K562 (cell line): Measurements from ENCODE around the gene FAM209A. TPM values are rescaled to one million over a fixed set of nuclear protein-coding genes. Genes with fewer than 3 reads are reported as not detected.

ENCODE experiments used
- ATAC-seq: fragments of 200-7000 bp; cut with Tn5 transposase; 3 replicates; pipeline ENCODE4 v1.9.1; 2020; ENCODE audit warnings: moderate library complexity
- BruUV-seq: library from RNA; stranded (reverse); fragments of 400-500 nt; replicated peaks from 2 replicates; lab custom pipeline; 2021; lab: Mats Ljungman, UMichigan
- CTCF ChIA-PET: fragments of 300-600 bp; formaldehyde crosslinking; extraction: SDS; loops from one replicate; lab custom pipeline; 2021; ENCODE audit warnings: low intra/inter-chr PET ratio; lab: Yijun Ruan, JAX
- POLR2A ChIA-PET: fragments of 300-600, 350-650 bp; sonication (Branson Sonifier 250); formaldehyde crosslinking; extraction: SDS; loops from one replicate; lab custom pipeline; 2021; ENCODE audit warnings: antibody characterized with exemption, inconsistent platforms; lab: Yijun Ruan, JAX
- DNase-seq, 4 experiments: peaks; one replicate each; pipeline versions ENCODE4 v3.0.0 to v3.0.0-alpha.2; 2011 to 2018; ENCODE audit warnings: low spot score in 3 of 4, mixed read lengths in 3 of 4; ENCODE audit errors: extremely low read depth in 1 of 4
- FAIRE-seq: peaks from 2 replicates; lab custom pipeline; 2011; peaks lifted over from hg19 to GRCh38; lab: Jason Lieb, UNC
- H2AFZ ChIP-seq: 2 replicates; pipeline ENCODE4 v1.6.0; 2011; ENCODE audit warnings: low read depth, low read length, control low read depth, inconsistent platforms
- H3K27ac ChIP-seq: fragments of 200-600 bp; 3 replicates; pipeline ENCODE4 v1.8.0; 2011; ENCODE audit warnings: low read depth, mild to moderate bottlenecking, control low read depth, inconsistent platforms, low read length, moderate library complexity, mixed read lengths; ENCODE audit errors: extremely low read depth
- H3K27me3 ChIP-seq, 2 experiments: fragments of 300-600 bp in 1 of 2; 2 replicates in 1 of 2; 3 replicates in 1 of 2; pipeline versions ENCODE4 v1.6.0 to v1.8.0; 2011; ENCODE audit warnings: inconsistent platforms in 2 of 2, low read length in 2 of 2, mild to moderate bottlenecking in 1 of 2, mixed read lengths in 1 of 2, moderate library complexity in 1 of 2; ENCODE audit not compliant: control insufficient read depth in 2 of 2, insufficient read depth in 2 of 2
- H3K36me3 ChIP-seq: fragments of 300-600 bp; 3 replicates; pipeline ENCODE4 v1.8.0; 2011; ENCODE audit warnings: mild to moderate bottlenecking, low read length, inconsistent platforms; ENCODE audit not compliant: control insufficient read depth, insufficient read depth
- H3K4me1 ChIP-seq, 2 experiments: fragments of 200-600 bp in 1 of 2; replicated peaks in 1 of 2; 2 replicates in 1 of 2; 3 replicates in 1 of 2; pipeline versions ENCODE4 v1.5.1 to v1.8.0; 2011; ENCODE audit warnings: inconsistent platforms in 2 of 2, low read length in 2 of 2, mild to moderate bottlenecking in 1 of 2, mixed read lengths in 1 of 2, moderate library complexity in 1 of 2; ENCODE audit not compliant: control insufficient read depth in 2 of 2, insufficient read depth in 2 of 2
- H3K4me2 ChIP-seq: 2 replicates; pipeline ENCODE4 v1.6.1; 2011; ENCODE audit warnings: low read length, control low read depth, inconsistent platforms, mixed read lengths; ENCODE audit not compliant: insufficient read depth
- H3K4me3 ChIP-seq: fragments of 200-600 bp; sonication (generic), shearing (Covaris generic); 2 replicates; pipeline ENCODE4 v1.5.1; 2016; ENCODE audit warnings: control low read depth, inconsistent platforms
- H3K79me2 ChIP-seq: fragments of 200-600 bp; 3 replicates; pipeline ENCODE4 v1.8.0; 2011; ENCODE audit warnings: low read length, inconsistent platforms; ENCODE audit not compliant: control insufficient read depth, insufficient read depth
- H3K9ac ChIP-seq, 2 experiments: 2 replicates each; pipeline versions ENCODE4 v1.6.0 to v1.6.1; 2011; ENCODE audit warnings: low read depth in 2 of 2, low read length in 2 of 2, control low read depth in 1 of 2, inconsistent platforms in 1 of 2, mild to moderate bottlenecking in 1 of 2, mixed read lengths in 1 of 2; ENCODE audit not compliant: insufficient read depth in 1 of 2
- H3K9me1 ChIP-seq: one replicate; pipeline ENCODE4 v1.6.0; 2011; ENCODE audit warnings: inconsistent platforms, mild to moderate bottlenecking, low read length, moderate library complexity; ENCODE audit not compliant: control insufficient read depth, insufficient read depth
- H3K9me3 ChIP-seq: replicated peaks from 2 replicates; pipeline ENCODE4 v1.5.1; 2011; ENCODE audit warnings: low read depth, low read length, inconsistent platforms; ENCODE audit not compliant: control insufficient read depth, insufficient read depth
- H4K20me1 ChIP-seq: replicated peaks from 2 replicates; pipeline ENCODE4 v1.6.1; 2011; ENCODE audit warnings: low read length, inconsistent platforms, mixed read lengths; ENCODE audit not compliant: control insufficient read depth, insufficient read depth
- BCL6 ChIP-seq: fragments of 250-450 bp; sonication (Bioruptor Pico); IDR thresholded peaks from 2 replicates; pipeline ENCODE4 v1.4.0; 2020
- CBX3 ChIP-seq, 2 experiments: IDR thresholded peaks; 1 replicate in 1 of 2; 2 replicates in 1 of 2; pipeline ENCODE4 v1.6.1; 2012; ENCODE audit warnings: inconsistent platforms in 2 of 2, low read length in 2 of 2, borderline replicate concordance in 1 of 2, control low read depth in 1 of 2
- FOXK2 ChIP-seq, 2 experiments: fragments of 450-650 bp; IDR thresholded peaks in 1 of 2; conservative IDR thresholded peaks in 1 of 2; 2 replicates each; pipeline ENCODE4 v1.6.1; 2016; ENCODE audit warnings: low read depth in 2 of 2, mild to moderate bottlenecking in 1 of 2
- MECOM ChIP-seq: fragments of 250-450 bp; sonication (Bioruptor Pico); IDR thresholded peaks from 2 replicates; pipeline ENCODE4 v1.8.0; 2022; ENCODE audit warnings: inconsistent platforms
- MXI1 ChIP-seq: IDR thresholded peaks from 2 replicates; pipeline ENCODE4 v1.6.1; 2011; ENCODE audit warnings: low read depth, mild to moderate bottlenecking, improper control_type of control experiment, low read length
- RAD21 ChIP-seq, 2 experiments: fragments of 250-450 bp in 1 of 2; fragments of 450-650 bp in 1 of 2; sonication (Bioruptor Pico) in 1 of 2; formaldehyde crosslinking in 1 of 2; IDR thresholded peaks in 1 of 2; conservative IDR thresholded peaks in 1 of 2; 2 replicates each; pipeline versions ENCODE4 v1.4.0 to v1.8.0; 2020 to 2022; ENCODE audit warnings: mild to moderate bottlenecking in 2 of 2, moderate library complexity in 1 of 2
- RFX5 ChIP-seq: IDR thresholded peaks from 2 replicates; pipeline ENCODE4 v1.6.1; 2011; ENCODE audit warnings: low read depth, mild to moderate bottlenecking, improper control_type of control experiment, low read length
- STAT6 ChIP-seq: sonication (generic); formaldehyde crosslinking; IDR thresholded peaks from 2 replicates; pipeline ENCODE4 v1.8.1; 2023; ENCODE audit warnings: mild to moderate bottlenecking, missing genetic modification reagents
- TBP ChIP-seq: optimal IDR thresholded peaks from 2 replicates; pipeline ENCODE3; 2011; ENCODE audit warnings: low read depth, low read length, improper control_type of control experiment
- ZNF175 ChIP-seq: fragments of 200-800 bp; sonication (Bioruptor generic); IDR thresholded peaks from 2 replicates; pipeline ENCODE4 v1.6.1; 2016; ENCODE audit warnings: low read depth, mild to moderate bottlenecking, missing genetic modification characterization, missing compliant biosample characterization
- ZNF3 ChIP-seq: fragments of 250-450 bp; sonication (Bioruptor Pico); IDR thresholded peaks from 2 replicates; pipeline ENCODE4 v1.5.0; 2021; ENCODE audit warnings: mild to moderate bottlenecking, moderate library complexity
- ZNF584 ChIP-seq: fragments of 200-800 bp; sonication (Bioruptor generic); IDR thresholded peaks from 2 replicates; pipeline ENCODE4 v1.6.1; 2016; ENCODE audit warnings: low read depth, mild to moderate bottlenecking, missing genetic modification characterization, missing compliant biosample characterization
- ZNF717 ChIP-seq: fragments of 250-450 bp; sonication (Bioruptor Pico); IDR thresholded peaks from 2 replicates; pipeline ENCODE4 v1.5.0; 2021
- ZNF764 ChIP-seq: fragments of 250-450 bp; sonication (Bioruptor Pico); IDR thresholded peaks from 2 replicates; pipeline ENCODE4 v1.4.0; 2020; ENCODE audit warnings: low read depth, mild to moderate bottlenecking, moderate library complexity
- ZNF79 ChIP-seq: fragments of 250-450 bp; sonication (Bioruptor Pico); IDR thresholded peaks from 2 replicates; pipeline ENCODE4 v1.4.0; 2020; ENCODE audit warnings: low read depth, mild to moderate bottlenecking, moderate library complexity
- WGBS: fragments of 100-300 bp; shearing (Covaris generic); methylation state at CpG from one replicate; pipeline ENCODE4 v1.1.6; 2016; ENCODE audit warnings: low coverage, mixed read lengths; ENCODE audit not compliant: insufficient coverage; ENCODE audit errors: missing lambda C conversion rate; 5-methylcytosine and 5-hydroxymethylcytosine counted together
- in situ Hi-C: fragments of 300-500 bp; cut with MboI; formaldehyde crosslinking; loops from 4 replicates; pipeline ENCODE4 v1.15.0; 2018; ENCODE audit warnings: inconsistent platforms, mixed read lengths
- intact Hi-C: fragments of 100-400 bp; cut with micrococcal nuclease; formaldehyde crosslinking; loops from 2 replicates; pipeline ENCODE4 v1.14.2; 2022
- polyA plus RNA-seq, 8 experiments: library from polyadenylated mRNA; depleted of rRNA in 4 of 8; stranded (reverse) in 5 of 8; unstranded in 3 of 8; fragments of >200 nt; fragmentation: Nextera tagmentation in 2 of 8; fragmentation: Illumina TruSeq in 1 of 8; extraction: Ambion mirVana in 2 of 8; extraction: Trizol in 1 of 8; gene quantifications; 2 replicates each; pipeline versions ENCODE4 v1.2.1 to v1.2.3, GENCODE V29; 2011 to 2014; ENCODE audit warnings: inconsistent platforms in 1 of 8, missing spikeins in 1 of 8
- total RNA-seq, 7 experiments: library from RNA; depleted of rRNA in 6 of 7; stranded (reverse); fragments of >200 nt in 6 of 7; fragmentation: Illumina TruSeq in 2 of 7; extraction: Trizol in 2 of 7; gene quantifications; 2 replicates each; pipeline versions ENCODE4 v1.2.1 to v1.2.3, GENCODE V29; 2011 to 2021; ENCODE audit warnings: low replicate concordance in 1 of 7
- TF ChIP-seq, protein P1 (sequence below): sonication (generic); IDR thresholded peaks from 2 replicates; pipeline ENCODE4 v1.6.1; 2016

FAM209A gene
- total and polyA plus RNA-seq, 9 of the 15 experiments (the other 6 are each of a cell fraction or from before 2014, with no cell fraction given) = 0.08 to 0.15 (median 0.11) TPM; not detected in 6

DNA sequence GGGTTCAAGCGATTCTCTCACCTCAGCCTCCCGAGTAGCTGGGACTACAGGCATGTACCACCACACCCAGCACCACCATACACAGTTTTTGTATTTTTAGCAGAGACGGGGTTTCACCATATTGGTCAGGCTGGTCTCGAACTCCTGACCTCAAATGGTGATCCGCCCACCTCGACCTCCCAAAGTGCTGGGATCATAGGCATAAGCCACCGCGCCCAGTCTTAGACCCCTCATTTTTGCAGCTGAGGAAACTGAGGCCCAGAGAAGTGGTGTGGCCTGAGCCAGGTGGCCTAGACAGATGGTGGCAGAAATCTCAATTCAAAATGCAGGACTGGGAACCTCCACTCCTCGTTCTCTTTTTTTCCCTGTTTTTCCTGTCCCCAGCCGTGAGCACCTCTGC, 12.6 kb upstream of the FAM209A start (continued):
- TF ChIP-seq RAD21 (CRISPR knock-in tag; conservative IDR thresholded peaks at IDR 0.05 in 1 of 2, IDR thresholded peaks at IDR 0.05 in 1 of 2) (no peak), FOXK2 (conservative IDR thresholded peaks at IDR 0.05 in 1 of 2, IDR thresholded peaks at IDR 0.05 in 1 of 2; ENCODE audit: low read depth in 2 of 2) (no peak), ZNF3 (CRISPR knock-in tag) (no peak)

DNA sequence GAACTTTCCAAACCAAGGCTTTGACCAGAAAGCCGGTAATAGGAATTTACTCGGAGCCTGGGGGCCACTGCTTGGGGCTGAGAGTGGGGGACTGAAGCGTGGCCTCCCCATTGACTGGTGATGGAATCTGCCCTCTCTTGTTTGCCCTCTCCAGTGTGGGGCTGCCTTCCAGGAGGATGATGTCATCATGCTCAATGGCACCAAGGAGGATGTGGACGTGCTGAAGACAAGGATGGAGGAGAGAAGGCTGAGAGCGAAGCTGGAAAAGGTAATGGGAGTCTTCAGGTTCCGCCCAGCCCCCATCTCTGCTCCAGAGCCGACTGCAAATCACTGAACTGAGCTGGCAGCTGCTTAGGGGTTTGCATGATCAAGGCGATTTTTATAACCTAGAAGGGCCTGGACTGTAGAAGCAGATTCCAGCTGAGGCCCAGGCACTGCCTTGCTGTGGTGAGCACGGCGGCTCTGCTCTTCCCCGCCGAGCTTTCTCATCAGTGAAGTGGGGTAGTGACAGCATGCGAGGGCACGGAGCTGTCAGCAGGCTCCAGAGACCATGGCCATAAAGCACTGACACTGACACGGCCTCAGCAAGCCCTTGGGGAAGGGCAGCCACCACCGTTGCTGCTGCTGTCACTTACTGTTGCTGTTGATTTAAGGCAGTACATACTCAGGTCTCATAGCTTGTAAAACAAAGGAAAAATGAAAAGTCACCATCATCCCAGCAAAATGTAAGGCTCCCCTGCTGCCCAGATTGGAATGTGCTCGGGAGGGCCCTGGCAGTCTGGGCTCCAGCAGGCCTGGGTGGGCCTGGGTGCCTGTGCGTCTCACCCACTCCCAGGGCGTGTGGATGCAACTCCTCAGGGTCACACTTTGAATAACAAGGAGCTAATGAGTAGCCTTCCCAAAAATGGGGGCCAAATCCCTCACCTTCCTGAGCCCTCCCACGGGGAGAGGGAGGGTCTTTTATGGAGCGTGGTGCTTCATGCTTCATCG, 11.1 kb upstream of the FAM209A start:
- Histone ChIP-seq H3K4me2 (no peak overlapping the region), H3K9ac (no peak overlapping the region), H2AFZ (no peak overlapping the region), H4K20me1 (no peaks in the 10 kb centered on the region; the same call in 1 of the 2 replicates), H3K4me3 (no peak overlapping the region), H3K27ac (no peak overlapping the region), H3K9me3 (no peaks in the 10 kb centered on the region), H3K79me2 (no peaks in the 10 kb centered on the region), H3K4me1 (0 out of 5 replicates have a peak, but pooled peaks cover 0 to 3% of the 10 kb centered on the region in 2 experiments), H3K9me1 (peaks cover 4% of the 10 kb centered on the region), H3K36me3 (peaks cover 46% of the 10 kb centered on the region; the same call in 2 of the 3 replicates), H3K27me3 (no peaks in the 10 kb centered on the region)
- in situ Hi-C loops (no loop called here), intact Hi-C loops (loop anchor here (5.0 kb wide), 1 partner anchor 111 kb away; no protein-coding TSS in a partner anchor)
- DNase-seq (no peak), FAIRE-seq (no peak), ATAC-seq (no peak)
- ChIA-PET POLR2A (interaction anchor here (0.7 to 0.8 kb wide), 2 partner anchors 199 to 1039 kb away, joined by 3 to 4 read pairs; no protein-coding TSS in a partner anchor), CTCF (interaction anchor here (0.6 kb wide), 1 partner anchor 16 kb away, joined by 3 read pairs; no protein-coding TSS in a partner anchor)
- 88% methylated on average over 18 of the region's 22 CpGs for WGBS
- BruUV-seq = no TSS peak
- TF ChIP-seq ZNF175 (CRISPR knock-in tag) = no peak
- TF ChIP-seq ZNF717 (CRISPR knock-in tag) = no peak
- no peak for TF ChIP-seq ZNF584 (CRISPR knock-in tag)
- no peak for TF ChIP-seq ZNF79 (CRISPR knock-in tag)
- TF ChIP-seq STAT6 (CRISPR knock-in tag) = no peak
- no peak for TF ChIP-seq TBP
- TF ChIP-seq MECOM = no peak
- no peak for TF ChIP-seq CBX3 (IDR thresholded peaks at IDR 0.05; ENCODE audit: borderline replicate concordance in 1 of 2, low read length in 2 of 2)
- TF ChIP-seq BCL6 (CRISPR knock-in tag) = no peak
- no peak for TF ChIP-seq ZNF764 (CRISPR knock-in tag)
- TF ChIP-seq, protein P1, sequence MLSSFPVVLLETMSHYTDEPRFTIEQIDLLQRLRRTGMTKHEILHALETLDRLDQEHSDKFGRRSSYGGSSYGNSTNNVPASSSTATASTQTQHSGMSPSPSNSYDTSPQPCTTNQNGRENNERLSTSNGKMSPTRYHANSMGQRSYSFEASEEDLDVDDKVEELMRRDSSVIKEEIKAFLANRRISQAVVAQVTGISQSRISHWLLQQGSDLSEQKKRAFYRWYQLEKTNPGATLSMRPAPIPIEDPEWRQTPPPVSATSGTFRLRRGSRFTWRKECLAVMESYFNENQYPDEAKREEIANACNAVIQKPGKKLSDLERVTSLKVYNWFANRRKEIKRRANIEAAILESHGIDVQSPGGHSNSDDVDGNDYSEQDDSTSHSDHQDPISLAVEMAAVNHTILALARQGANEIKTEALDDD = no peak
- no peak for TF ChIP-seq MXI1
- TF ChIP-seq RFX5 = no peak
